HepG2 (cell line): ENCODE measurements around the gene BAIAP2L1. TPM values are rescaled to one million over a fixed set of nuclear protein-coding genes. Genes with fewer than 3 reads are reported as not detected.

ENCODE experiments used
- ATAC-seq: fragments of 200-7000 bp; cut with Tn5 transposase; 3 replicates; pipeline ENCODE4 v1.9.1; 2020; ENCODE audit warnings: mild to moderate bottlenecking, moderate library complexity
- BruUV-seq: library from RNA; stranded (reverse); fragments of 400-500 nt; replicated peaks from 2 replicates; lab custom pipeline; 2021; lab: Mats Ljungman, UMichigan
- CTCF ChIA-PET: fragments of 300-600 bp; formaldehyde crosslinking; extraction: SDS; loops from one replicate; lab custom pipeline; 2021; ENCODE audit warnings: low total read pairs, inconsistent platforms, low intra/inter-chr PET ratio; lab: Yijun Ruan, JAX
- POLR2A ChIA-PET: fragments of 350-600 bp; sonication (Branson Sonifier 250); formaldehyde crosslinking; loops from one replicate; lab custom pipeline; 2020; ENCODE audit warnings: antibody characterized with exemption, inconsistent platforms; lab: Yijun Ruan, JAX
- DNase-seq: peaks from one replicate; pipeline ENCODE4 v3.0.0-alpha.2; 2015; ENCODE audit warnings: low spot score
- FAIRE-seq: peaks from 3 replicates; lab custom pipeline; 2011; peaks lifted over from hg19 to GRCh38; lab: Jason Lieb, UNC
- H2AFZ ChIP-seq: one replicate; pipeline ENCODE4 v1.6.1; 2011; ENCODE audit warnings: low read length, inconsistent platforms
- H3K27ac ChIP-seq: fragments of 300-600 bp; 3 replicates; pipeline ENCODE4 v1.8.0; 2011; ENCODE audit warnings: mixed run types, mild to moderate bottlenecking, mixed read lengths, low read length, inconsistent platforms; ENCODE audit not compliant: insufficient read depth; ENCODE audit errors: extremely low read length
- H3K27me3 ChIP-seq, 2 experiments: fragments of 200-600 bp in 1 of 2; 2 replicates in 1 of 2; 3 replicates in 1 of 2; pipeline versions ENCODE4 v1.6.0 to v1.8.0; 2011; ENCODE audit warnings: low read length in 2 of 2, mild to moderate bottlenecking in 2 of 2, moderate library complexity in 2 of 2, inconsistent platforms in 1 of 2; ENCODE audit not compliant: insufficient read depth in 2 of 2, control insufficient read depth in 1 of 2
- H3K36me3 ChIP-seq, 2 experiments: fragments of 200-600 bp in 1 of 2; replicated peaks in 1 of 2; 2 replicates in 1 of 2; 3 replicates in 1 of 2; pipeline versions ENCODE4 v1.5.1 to v1.8.0; 2011; ENCODE audit warnings: low read length in 2 of 2, inconsistent platforms in 1 of 2; ENCODE audit not compliant: insufficient read depth in 2 of 2, control insufficient read depth in 1 of 2
- H3K4me1 ChIP-seq: 2 replicates; pipeline ENCODE4 v1.5.1; 2012; ENCODE audit warnings: low read length, inconsistent platforms; ENCODE audit not compliant: insufficient read depth
- H3K4me2 ChIP-seq: 2 replicates; pipeline ENCODE4 v1.6.0; 2011; ENCODE audit warnings: low read depth, low read length, inconsistent platforms
- H3K4me3 ChIP-seq, 3 experiments: fragments of 200-600 bp in 1 of 3; sonication (generic), shearing (Covaris generic) in 1 of 3; replicated peaks in 1 of 3; 2 replicates each; pipeline ENCODE4 v1.5.1; 2011 to 2016; ENCODE audit warnings: low read length in 3 of 3, inconsistent platforms in 2 of 3, low read depth in 2 of 3, mild to moderate bottlenecking in 2 of 3, control low read depth in 1 of 3, mixed read lengths in 1 of 3; ENCODE audit not compliant: insufficient read depth in 1 of 3
- H3K79me2 ChIP-seq: one replicate; pipeline ENCODE4 v1.6.1; 2011; ENCODE audit warnings: low read length, inconsistent platforms; ENCODE audit not compliant: insufficient read depth
- H3K9ac ChIP-seq: 2 replicates; pipeline ENCODE4 v1.6.0; 2011; ENCODE audit warnings: mild to moderate bottlenecking, low read depth, low read length, inconsistent platforms; ENCODE audit not compliant: insufficient read depth
- H3K9me3 ChIP-seq: 2 replicates; pipeline ENCODE4 v1.5.1; 2012; ENCODE audit warnings: mild to moderate bottlenecking, low read length
- H4K20me1 ChIP-seq: 2 replicates; pipeline ENCODE4 v1.6.0; 2011; ENCODE audit warnings: inconsistent platforms, mild to moderate bottlenecking, low read length, moderate library complexity; ENCODE audit not compliant: insufficient read depth
- AGO2 ChIP-seq: fragments of 200-400 bp; formaldehyde crosslinking; optimal IDR thresholded peaks from 2 replicates; pipeline ENCODE3; 2017; ENCODE audit warnings: mild to moderate bottlenecking, low read depth, low read length, moderate library complexity
- CENPX ChIP-seq: sonication (generic); formaldehyde crosslinking; IDR thresholded peaks from 2 replicates; pipeline ENCODE4 v1.9.0; 2021; ENCODE audit warnings: mild to moderate bottlenecking, missing genetic modification reagents, moderate library complexity
- CREB1 ChIP-seq, 2 experiments: fragments of 450-650 bp in 1 of 2; IDR thresholded peaks; 2 replicates each; pipeline ENCODE4 v1.6.1; 2016 to 2017; ENCODE audit warnings: control low read depth in 1 of 2, mild to moderate bottlenecking in 1 of 2, missing compliant biosample characterization in 1 of 2, missing genetic modification characterization in 1 of 2
- ESRRA ChIP-seq: sonication (generic); formaldehyde crosslinking; IDR thresholded peaks from 2 replicates; pipeline ENCODE4 v1.5.1; 2020; ENCODE audit warnings: mild to moderate bottlenecking, low read depth, missing genetic modification reagents
- FOXJ3 ChIP-seq: sonication (generic); formaldehyde crosslinking; IDR thresholded peaks from 2 replicates; pipeline ENCODE4 v1.4.0; 2020; ENCODE audit warnings: missing genetic modification reagents, mild to moderate bottlenecking, borderline replicate concordance
- FOXK1 ChIP-seq: sonication (generic); formaldehyde crosslinking; IDR thresholded peaks from 2 replicates; pipeline ENCODE4 v1.4.0; 2020; ENCODE audit warnings: low read depth, missing genetic modification reagents, borderline replicate concordance
- GATAD1 ChIP-seq: IDR thresholded peaks from 2 replicates; pipeline ENCODE4 v1.6.1; 2016; ENCODE audit warnings: missing genetic modification reagents, missing compliant biosample characterization
- HDAC1 ChIP-seq: sonication (generic); formaldehyde crosslinking; IDR thresholded peaks from 2 replicates; pipeline ENCODE4 v1.5.1; 2020; ENCODE audit warnings: mild to moderate bottlenecking, missing genetic modification reagents
- KLF6 ChIP-seq: IDR thresholded peaks from 2 replicates; pipeline ENCODE4 v1.8.0; 2016; ENCODE audit warnings: missing biosample characterization, missing genetic modification reagents
- MAX ChIP-seq: IDR thresholded peaks from 2 replicates; pipeline ENCODE4 v1.6.1; 2012; ENCODE audit warnings: inconsistent platforms
- NFRKB ChIP-seq: fragments of 450-650 bp; IDR thresholded peaks from 2 replicates; pipeline ENCODE4 v1.6.1; 2017
- RARG ChIP-seq: sonication (generic); formaldehyde crosslinking; IDR thresholded peaks from 2 replicates; pipeline ENCODE4 v1.4.0; 2020; ENCODE audit warnings: low read depth, mild to moderate bottlenecking, missing genetic modification reagents
- SATB2 ChIP-seq: sonication (generic); formaldehyde crosslinking; IDR thresholded peaks from 2 replicates; pipeline ENCODE4 v1.5.0; 2020; ENCODE audit warnings: missing genetic modification reagents
- SIN3A ChIP-seq: IDR thresholded peaks from 2 replicates; pipeline ENCODE4 v1.6.1; 2011; ENCODE audit warnings: low read depth, mild to moderate bottlenecking, control low read depth, low read length, borderline replicate concordance
- ZFP36 ChIP-seq: fragments of 150-350 bp; IDR thresholded peaks from 2 replicates; pipeline ENCODE4 v1.6.1; 2018; ENCODE audit warnings: borderline replicate concordance, low read length, low read depth; ENCODE audit not compliant: partially characterized antibody
- ZNF24 ChIP-seq: fragments of 450-650 bp; IDR thresholded peaks from 2 replicates; pipeline ENCODE4 v1.6.1; 2017; ENCODE audit warnings: antibody characterized with exemption, mild to moderate bottlenecking
- ZNF431 ChIP-seq: sonication (generic); formaldehyde crosslinking; IDR thresholded peaks from 2 replicates; pipeline ENCODE4 v1.9.0; 2022; ENCODE audit warnings: missing genetic modification reagents, low read depth, mild to moderate bottlenecking, borderline replicate concordance
- ZNF562 ChIP-seq: sonication (generic); formaldehyde crosslinking; IDR thresholded peaks from 2 replicates; pipeline ENCODE4 v1.8.0; 2022; ENCODE audit warnings: missing genetic modification reagents, borderline replicate concordance
- WGBS: methylation state at CpG from one replicate; pipeline ENCODE4 v1.1.6; 2017; ENCODE audit warnings: low lambda C conversion rate; 5-methylcytosine and 5-hydroxymethylcytosine counted together
- in situ Hi-C: cut with HindIII; loops from 2 replicates; pipeline ENCODE4 v1.10.0; 2017; ENCODE audit warnings: low pct_unique_long_range_greater_than_20kb; ENCODE audit not compliant: extremely low pct_ligation_motif_present
- intact Hi-C: fragments of 100-400 bp; cut with micrococcal nuclease; formaldehyde crosslinking; loops from one replicate; pipeline ENCODE4 v1.10.0; 2022; ENCODE audit not compliant: unreplicated experiment
- polyA plus RNA-seq, 8 experiments: library from polyadenylated mRNA; depleted of rRNA in 3 of 8; stranded (reverse) in 7 of 8; unstranded in 1 of 8; fragments of >200 nt; fragmentation: Illumina TruSeq in 4 of 8; extraction: Trizol in 4 of 8; gene quantifications; 2 replicates each; pipeline versions ENCODE4 v1.2.1 to v1.2.3, GENCODE V29; 2011 to 2016; ENCODE audit warnings: low read depth in 4 of 8, missing spikeins in 1 of 8, mixed read lengths in 1 of 8; ENCODE audit not compliant: insufficient read depth in 1 of 8
- total RNA-seq, 5 experiments: library from RNA; depleted of rRNA; stranded (reverse); fragments of >200 nt; fragmentation: Illumina TruSeq; extraction: Trizol; gene quantifications; 2 replicates each; pipeline ENCODE4 v1.2.3, GENCODE V29; 2016; ENCODE audit warnings: low read depth in 1 of 5

BAIAP2L1 gene
- total and polyA plus RNA-seq, 2 of the 13 experiments (the other 11 are each of a cell fraction or from before 2014, with no cell fraction given) = 13.0 to 21.5 TPM

GRCh38 chr7:98375664-98376063, 25.2 kb downstream of the BAIAP2L1 start:
- no peak overlapping the region for H3K27ac ChIP-seq
- H3K4me3 ChIP-seq = no peak overlapping the region
- H3K9me3 ChIP-seq = no peaks in the 10 kb centered on the region
- no peak for TF ChIP-seq FOXJ3
- no peak for TF ChIP-seq GATAD1 (CRISPR knock-in tag)
- no peak for TF ChIP-seq NFRKB
- no peak for TF ChIP-seq AGO2
- no peak for TF ChIP-seq HDAC1 (CRISPR knock-in tag)
- TF ChIP-seq MAX = no peak
- no peak for TF ChIP-seq ESRRA (CRISPR knock-in tag)
- 96% methylated on average over 7 of the region's 7 CpGs for WGBS
- ChIA-PET CTCF (no interaction called here), POLR2A (no interaction called here)
- H3K27me3 ChIP-seq = no peaks in the 10 kb centered on the region
- 0 out of 2 replicates have a peak, but pooled peaks cover 2% of the 10 kb centered on the region for H4K20me1 ChIP-seq
- no peaks in the 10 kb centered on the region; a peak in 1 of 5 replicates for H3K36me3 ChIP-seq
- no peak overlapping the region for H3K9ac ChIP-seq
- FAIRE-seq = no peak
- peaks cover 17% of the 10 kb centered on the region for H3K79me2 ChIP-seq
- no peak overlapping the region for H2AFZ ChIP-seq
- in situ Hi-C loops (no loop called here), intact Hi-C loops (no loop called here)
- DNase-seq = no peak
- H3K4me1 ChIP-seq = no peaks in the 10 kb centered on the region
- H3K4me2 ChIP-seq = no peak overlapping the region
- no TSS peak for BruUV-seq
- no peak for ATAC-seq

GRCh38 chr7:98374285-98374680, 26.6 kb downstream of the BAIAP2L1 start:
- no peak for FAIRE-seq

More at GRCh38 chr7:98374285-98374680, 26.6 kb downstream of the BAIAP2L1 start:
- 98% methylated on average over 3 of the region's 3 CpGs for WGBS
- no peaks in the 10 kb centered on the region for H3K27me3 ChIP-seq
- no peak overlapping the region for H3K4me3 ChIP-seq
- H3K4me2 ChIP-seq = no peak overlapping the region
- ATAC-seq = no peak
- in situ Hi-C loops = no loop called here
- H4K20me1 ChIP-seq = 0 out of 2 replicates have a peak, but pooled peaks cover 1% of the 10 kb centered on the region
- no peak for DNase-seq
- no peaks in the 10 kb centered on the region; a peak in 1 of 5 replicates for H3K36me3 ChIP-seq
- TF ChIP-seq FOXK1 (CRISPR knock-in tag) (no peak), ZNF562 (CRISPR knock-in tag) (no peak), SATB2 (CRISPR knock-in tag) (no peak), ZNF431 (CRISPR knock-in tag) (no peak), RARG (no peak), ZFP36 (no peak), KLF6 (CRISPR knock-in tag) (no peak), SIN3A (no peak), CREB1 (IDR thresholded peaks at IDR 0.05) (no peak), CREB1 (CRISPR knock-in tag; IDR thresholded peaks at IDR 0.05) (no peak), ZNF24 (no peak), CENPX (CRISPR knock-in tag) (no peak)
- TF ChIP-seq, all 625 proteins: peak for 0
- no peak overlapping the region for H3K9ac ChIP-seq
- no peaks in the 10 kb centered on the region for H3K9me3 ChIP-seq
- CTCF ChIA-PET = no interaction called here
- no peak overlapping the region for H2AFZ ChIP-seq
- no peak overlapping the region for H3K27ac ChIP-seq
- no TSS peak for BruUV-seq
- H3K79me2 ChIP-seq = peaks cover 15% of the 10 kb centered on the region
- POLR2A ChIA-PET = interaction anchor here (1.3 kb wide), 1 partner anchor 43 kb away, joined by 3 read pairs; no protein-coding TSS in a partner anchor
- H3K4me1 ChIP-seq = no peaks in the 10 kb centered on the region
- intact Hi-C loops = no loop called here
